Neural crest cell (in vitro differentiated cells): Measurements from ENCODE around the gene VAPA. TPM values are rescaled to one million over a fixed set of nuclear protein-coding genes. Genes with fewer than 3 reads are reported as not detected.

ENCODE experiments used
- DNase-seq: peaks from one replicate; pipeline ENCODE4 v3.0.0; 2021; ENCODE audit warnings: low read depth, mixed read lengths, low spot score
- H3K27ac Mint-ChIP-seq: one replicate; pipeline ENCODE4 v1.8.0; 2021; ENCODE audit warnings: mild to moderate bottlenecking, mixed read lengths; ENCODE audit not compliant: unreplicated experiment
- H3K27me3 Mint-ChIP-seq: 2 replicates; pipeline ENCODE4 v1.8.0; 2021; ENCODE audit warnings: low read depth, mild to moderate bottlenecking, mixed read lengths
- H3K36me3 Mint-ChIP-seq: 2 replicates; pipeline ENCODE4 v1.8.0; 2021; ENCODE audit warnings: low read depth, mild to moderate bottlenecking, mixed read lengths
- H3K4me1 Mint-ChIP-seq: 2 replicates; pipeline ENCODE4 v1.8.0; 2021; ENCODE audit warnings: mixed read lengths
- H3K4me3 Mint-ChIP-seq: one replicate; pipeline ENCODE4 v1.8.0; 2021; ENCODE audit warnings: mild to moderate bottlenecking, mixed read lengths
- H3K9me3 Mint-ChIP-seq: 2 replicates; pipeline ENCODE4 v1.8.0; 2021; ENCODE audit warnings: mixed read lengths
- CTCF ChIP-seq: fragments of 200-600 bp; sonication (generic); conservative IDR thresholded peaks from 2 replicates; pipeline ENCODE4 v1.5.0; 2021; ENCODE audit warnings: antibody characterized with exemption, mild to moderate bottlenecking
- total RNA-seq: library from RNA; stranded (reverse); gene quantifications from 2 replicates; pipeline ENCODE4 v1.2.1, GENCODE V29; 2021

VAPA gene
- total RNA-seq, 1 donor from 2014 or later: 125 TPM

- no peak for TF ChIP-seq CTCF
- H3K27ac Mint-ChIP-seq: peak overlapping the region; percentile 93
- DNase-seq: no peak
- peaks cover 32% of the 10 kb centered on the region for H3K4me1 Mint-ChIP-seq
- H3K9me3 Mint-ChIP-seq: peaks cover 12% of the 10 kb centered on the region
- H3K4me3 Mint-ChIP-seq: no peak overlapping the region
- H3K36me3 Mint-ChIP-seq: peaks cover 14% of the 10 kb centered on the region
- H3K27me3 Mint-ChIP-seq: no peaks in the 10 kb centered on the region
These were observed 44.7 kb upstream of the VAPA start for GRCh38 chr18:9868857-9869714.

GRCh38 chr18:9869715-9870430 lies 43.9 kb upstream of the VAPA start:
- H3K4me3 Mint-ChIP-seq: no peak overlapping the region
- H3K27me3 Mint-ChIP-seq: no peaks in the 10 kb centered on the region
- TF ChIP-seq CTCF: no peak
- H3K36me3 Mint-ChIP-seq: peaks cover 14% of the 10 kb centered on the region
- peaks cover 32% of the 10 kb centered on the region for H3K4me1 Mint-ChIP-seq
- no peak for DNase-seq
- peak overlapping the region; percentile 93 for H3K27ac Mint-ChIP-seq
- H3K9me3 Mint-ChIP-seq: peaks cover 12% of the 10 kb centered on the region

GRCh38 chr18:9870431-9871008 lies 43.3 kb upstream of the VAPA start:
- TF ChIP-seq CTCF: no peak
- Mint-ChIP-seq H3K4me3 (no peak overlapping the region), H3K27me3 (no peaks in the 10 kb centered on the region), H3K36me3 (peaks cover 11% of the 10 kb centered on the region), H3K9me3 (peaks cover 9% of the 10 kb centered on the region), H3K27ac (peak overlapping the region; percentile 93), H3K4me1 (peaks cover 32% of the 10 kb centered on the region)
- no peak for DNase-seq

- TF ChIP-seq CTCF: no peak
- H3K36me3 Mint-ChIP-seq: peaks cover 3% of the 10 kb centered on the region
- H3K27me3 Mint-ChIP-seq: no peaks in the 10 kb centered on the region
- H3K27ac Mint-ChIP-seq: peak overlapping the region; percentile 44
- H3K4me3 Mint-ChIP-seq: no peak overlapping the region
- H3K9me3 Mint-ChIP-seq: peaks cover 3% of the 10 kb centered on the region
- no peak for DNase-seq
- H3K4me1 Mint-ChIP-seq: peaks cover 32% of the 10 kb centered on the region
These were observed 42.5 kb upstream of the VAPA start for GRCh38 chr18:9871244-9871746.

GRCh38 chr18:9872823-9873222 lies 41.0 kb upstream of the VAPA start:
- H3K27me3 Mint-ChIP-seq: no peaks in the 10 kb centered on the region
- no peaks in the 10 kb centered on the region for H3K9me3 Mint-ChIP-seq
- H3K36me3 Mint-ChIP-seq: no peaks in the 10 kb centered on the region
- DNase-seq: no peak
- no peak overlapping the region for H3K4me3 Mint-ChIP-seq
- H3K27ac Mint-ChIP-seq: no peak overlapping the region
- no peak for TF ChIP-seq CTCF
- peaks cover 32% of the 10 kb centered on the region for H3K4me1 Mint-ChIP-seq
